ENCODE data around the gene ARMC5.

DNA sequence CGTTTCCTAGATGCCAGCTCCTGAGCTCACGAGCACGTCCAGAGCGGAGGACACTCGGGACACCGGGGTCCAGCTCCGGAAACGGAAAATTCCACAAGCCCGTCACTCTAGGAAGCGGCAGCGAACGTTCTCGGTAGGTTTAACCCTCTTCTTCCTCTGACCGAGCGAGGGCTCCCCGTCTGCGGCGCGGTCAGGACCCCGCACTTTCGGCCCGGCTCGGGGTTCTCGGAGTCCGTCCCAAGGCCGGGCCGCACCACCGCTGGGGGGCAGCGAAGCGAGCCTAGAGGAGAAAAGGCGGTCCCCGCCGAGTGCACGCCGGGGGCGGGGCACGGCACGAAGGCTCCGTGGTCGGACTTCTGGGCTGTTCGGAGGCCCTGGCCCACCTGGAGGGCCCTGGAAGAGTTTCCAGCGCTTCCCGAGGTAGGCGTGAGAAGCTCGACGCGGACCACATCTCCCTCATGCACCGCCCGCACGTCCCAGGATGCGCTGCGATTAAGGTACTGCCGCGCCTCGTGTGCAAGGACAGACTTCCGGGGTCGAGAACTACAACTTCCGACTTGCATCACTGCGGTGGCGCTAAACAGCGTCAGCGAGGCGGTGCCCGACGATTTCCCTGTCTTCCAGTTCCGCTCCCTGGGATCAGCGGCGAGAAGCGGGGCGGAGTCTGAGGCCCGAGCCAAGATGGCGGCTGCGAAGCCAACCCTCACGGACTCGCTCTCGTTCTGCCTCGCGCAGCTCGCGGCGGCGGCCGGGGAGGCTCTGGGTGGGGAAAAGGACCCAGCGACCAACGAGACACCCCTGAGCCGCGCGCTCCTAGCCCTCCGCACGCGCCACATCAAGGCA is at the start of gene ARMC5:
- TF ChIP-seq, protein P1, sequence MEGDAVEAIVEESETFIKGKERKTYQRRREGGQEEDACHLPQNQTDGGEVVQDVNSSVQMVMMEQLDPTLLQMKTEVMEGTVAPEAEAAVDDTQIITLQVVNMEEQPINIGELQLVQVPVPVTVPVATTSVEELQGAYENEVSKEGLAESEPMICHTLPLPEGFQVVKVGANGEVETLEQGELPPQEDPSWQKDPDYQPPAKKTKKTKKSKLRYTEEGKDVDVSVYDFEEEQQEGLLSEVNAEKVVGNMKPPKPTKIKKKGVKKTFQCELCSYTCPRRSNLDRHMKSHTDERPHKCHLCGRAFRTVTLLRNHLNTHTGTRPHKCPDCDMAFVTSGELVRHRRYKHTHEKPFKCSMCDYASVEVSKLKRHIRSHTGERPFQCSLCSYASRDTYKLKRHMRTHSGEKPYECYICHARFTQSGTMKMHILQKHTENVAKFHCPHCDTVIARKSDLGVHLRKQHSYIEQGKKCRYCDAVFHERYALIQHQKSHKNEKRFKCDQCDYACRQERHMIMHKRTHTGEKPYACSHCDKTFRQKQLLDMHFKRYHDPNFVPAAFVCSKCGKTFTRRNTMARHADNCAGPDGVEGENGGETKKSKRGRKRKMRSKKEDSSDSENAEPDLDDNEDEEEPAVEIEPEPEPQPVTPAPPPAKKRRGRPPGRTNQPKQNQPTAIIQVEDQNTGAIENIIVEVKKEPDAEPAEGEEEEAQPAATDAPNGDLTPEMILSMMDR (IDR thresholded peaks at IDR 0.05; ENCODE audit: low read length) = peak; percentile 69
- TF ChIP-seq EZH2 (IDR thresholded peaks at IDR 0.05; ENCODE audit: borderline replicate concordance, low read length) = no peak

Data from OCI-LY1 (cell line).